ENCODE results near the gene NOTCH3. TPM values are rescaled to one million over a fixed set of nuclear protein-coding genes. Genes with fewer than 3 reads are reported as not detected.

The NOTCH3 gene
- total and polyA plus RNA-seq, 4 donors: 23.5 to 423 (median 268) TPM

- DNase-seq: no peak
- Histone ChIP-seq H3K27ac (ENCODE audit: low read depth in 1 of 2, low read length in 2 of 2) (no peak overlapping the region), H3K9me3 (ENCODE audit: control insufficient read depth, low read length) (no peaks in the 10 kb centered on the region), H3K36me3 (ENCODE audit: control insufficient read depth in 1 of 2, insufficient read depth in 2 of 2, low read length in 1 of 2) (no peaks in the 10 kb centered on the region), H3K27me3 (ENCODE audit: control insufficient read depth in 1 of 2, insufficient read depth in 2 of 2, low read length in 1 of 2) (no peaks in the 10 kb centered on the region), H3K4me1 (ENCODE audit: control insufficient read depth in 1 of 2, insufficient read depth in 2 of 2, low read length in 2 of 2) (no peaks in the 10 kb centered on the region), H3K4me3 (ENCODE audit: low read length in 2 of 2) (no peak overlapping the region)
- intact Hi-C loops (cut with DNase I): no loop called here
- no peak for ATAC-seq (ENCODE audit: low FRiP score)
- 59 to 62% methylated on average over 2 of the region's 2 CpGs for WGBS, 2 donors
Observed at GRCh38 chr19:15126131-15126910, 74.5 kb downstream of the NOTCH3 start.

DNA sequence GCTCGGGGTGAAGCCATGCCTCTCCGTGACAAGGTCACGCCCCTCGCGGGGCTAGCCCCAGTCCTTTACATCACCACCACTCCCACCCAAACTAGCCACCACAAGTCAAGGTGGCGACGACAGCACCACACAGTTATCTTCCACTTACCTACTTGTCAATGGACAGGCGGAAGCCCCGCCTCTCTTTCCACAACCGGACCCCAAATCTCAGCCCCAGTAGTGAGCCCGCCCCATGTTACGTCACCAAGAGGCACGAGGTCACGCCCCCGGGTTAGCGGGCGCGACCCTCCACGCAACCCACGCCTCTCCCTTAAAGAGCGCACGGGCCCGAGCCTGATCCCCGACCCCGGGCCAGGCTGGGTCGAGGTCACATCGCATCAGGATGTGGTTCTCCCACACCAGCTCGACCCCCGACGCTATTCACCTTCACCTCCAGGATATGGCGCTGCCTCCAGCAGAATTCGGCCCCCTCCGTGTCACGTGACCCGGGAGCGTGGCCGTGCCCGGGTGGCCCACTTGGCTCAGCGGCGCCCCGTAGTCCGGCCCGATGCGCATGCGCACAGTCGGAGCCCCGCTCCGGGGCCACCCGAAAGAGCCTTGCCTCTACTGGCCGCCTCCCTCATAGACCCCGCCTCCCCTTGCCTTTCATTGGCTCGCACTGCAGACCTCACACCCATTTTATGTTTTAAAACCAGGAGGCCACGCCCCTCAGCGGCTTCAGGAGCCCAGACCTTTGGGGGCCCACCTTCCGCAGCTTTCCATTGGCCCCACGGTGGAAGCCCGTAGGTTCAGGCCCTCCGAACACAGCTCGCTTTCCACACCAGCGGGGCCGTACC lies 75.3 kb downstream of the NOTCH3 start:
- H3K4me3 ChIP-seq (ENCODE audit: low read length in 2 of 2): peak overlapping the region; percentile 2 to 31
- peak overlapping the region in 1 of 2 donors; percentile 6 for H3K27ac ChIP-seq (ENCODE audit: low read depth in 1 of 2, low read length in 2 of 2)
- 0 to 1% methylated on average over 61 of the region's 61 CpGs for WGBS, 2 donors
- no peaks in the 10 kb centered on the region for H3K9me3 ChIP-seq (ENCODE audit: control insufficient read depth, low read length)
- H3K36me3 ChIP-seq (ENCODE audit: control insufficient read depth in 1 of 2, insufficient read depth in 2 of 2, low read length in 1 of 2): peaks cover 0 to under 1% of the 10 kb centered on the region in 2 donors
- ATAC-seq (ENCODE audit: low FRiP score) (peak; percentile 97), DNase-seq (peak; percentile 99)
- intact Hi-C loops (cut with DNase I): loop anchor here (1.0 to 2.0 kb wide), 2 partner anchors 17 to 18 kb away; partner anchors contain the start of gene SYDE1 (in 1 of the 2)
- no peaks in the 10 kb centered on the region for H3K4me1 ChIP-seq (ENCODE audit: control insufficient read depth in 1 of 2, insufficient read depth in 2 of 2, low read length in 2 of 2)
- no peaks in the 10 kb centered on the region for H3K27me3 ChIP-seq (ENCODE audit: control insufficient read depth in 1 of 2, insufficient read depth in 2 of 2, low read length in 1 of 2)

DNA sequence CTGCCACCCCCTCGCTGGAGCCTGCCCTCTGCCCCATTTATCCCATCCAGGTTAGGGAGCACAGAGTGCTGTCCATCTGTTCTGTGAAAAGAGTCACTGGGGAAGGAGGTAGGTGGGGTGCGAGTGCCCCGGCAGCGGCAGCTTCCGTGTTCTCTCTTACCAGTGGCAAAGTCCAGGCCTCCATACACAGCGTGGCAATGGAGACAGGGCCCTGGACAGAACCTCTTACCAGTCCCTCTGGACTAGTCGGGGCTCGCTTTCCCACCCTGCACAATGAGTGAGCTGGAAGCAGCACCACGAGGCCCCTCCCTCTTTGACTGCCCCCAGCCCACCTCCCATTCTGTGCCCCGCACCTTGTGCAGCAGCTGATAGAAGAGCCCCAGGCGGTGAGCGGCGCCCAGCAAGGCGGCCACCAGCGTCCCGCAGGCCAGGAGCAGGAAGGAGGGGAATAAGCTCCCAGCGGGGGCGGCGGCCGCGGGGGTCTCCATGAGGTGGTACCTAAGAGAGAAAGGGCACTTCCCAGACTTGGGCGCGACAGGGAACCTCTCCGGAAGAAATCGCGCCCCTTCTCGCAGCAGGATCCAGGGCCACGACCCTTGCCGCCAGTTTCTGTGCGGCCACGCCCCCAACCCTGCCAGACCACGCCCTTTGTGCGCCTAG lies 76.1 kb downstream of the NOTCH3 start:
- intact Hi-C loops (cut with DNase I): loop anchor here (1.0 to 2.0 kb wide), 2 partner anchors 16 to 17 kb away; partner anchors contain the start of gene SYDE1 (in 1 of the 2)
- no peaks in the 10 kb centered on the region for H3K27me3 ChIP-seq (ENCODE audit: control insufficient read depth in 1 of 2, insufficient read depth in 2 of 2, low read length in 1 of 2)
- peak overlapping the region; percentile 6 to 31 for H3K4me3 ChIP-seq (ENCODE audit: low read length in 2 of 2)
- ATAC-seq (ENCODE audit: low FRiP score) (peak; percentile 13), DNase-seq (peak; percentile 90 to 91)
- peaks cover 0 to 2% of the 10 kb centered on the region in 2 donors for H3K36me3 ChIP-seq (ENCODE audit: control insufficient read depth in 1 of 2, insufficient read depth in 2 of 2, low read length in 1 of 2)
- H3K4me1 ChIP-seq (ENCODE audit: control insufficient read depth in 1 of 2, insufficient read depth in 2 of 2, low read length in 2 of 2): no peaks in the 10 kb centered on the region
- WGBS, 2 donors: 3 to 4% methylated on average over 33 of the region's 33 CpGs
- H3K9me3 ChIP-seq (ENCODE audit: control insufficient read depth, low read length): no peaks in the 10 kb centered on the region
- peak overlapping the region in 1 of 2 donors; percentile 6 for H3K27ac ChIP-seq (ENCODE audit: low read depth in 1 of 2, low read length in 2 of 2)

- no peaks in the 10 kb centered on the region for H3K27me3 ChIP-seq (ENCODE audit: control insufficient read depth in 1 of 2, insufficient read depth in 2 of 2, low read length in 1 of 2)
- intact Hi-C loops (cut with DNase I): loop anchor here in 1 of 2 donors (2.0 kb wide), 1 partner anchor 15 kb away; no protein-coding TSS in a partner anchor
- H3K27ac ChIP-seq (ENCODE audit: low read depth in 1 of 2, low read length in 2 of 2): peak overlapping the region in 1 of 2 donors; percentile 6
- no peaks in the 10 kb centered on the region for H3K9me3 ChIP-seq (ENCODE audit: control insufficient read depth, low read length)
- no peaks in the 10 kb centered on the region for H3K4me1 ChIP-seq (ENCODE audit: control insufficient read depth in 1 of 2, insufficient read depth in 2 of 2, low read length in 2 of 2)
- peaks cover 0 to 2% of the 10 kb centered on the region in 2 donors for H3K36me3 ChIP-seq (ENCODE audit: control insufficient read depth in 1 of 2, insufficient read depth in 2 of 2, low read length in 1 of 2)
- DNase-seq: peak in 1 of 2 donors; percentile 82
- H3K4me3 ChIP-seq (ENCODE audit: low read length in 2 of 2): no peak overlapping the region
- ATAC-seq (ENCODE audit: low FRiP score): peak; percentile 20
- WGBS, 2 donors: 3 to 5% methylated on average over 5 of the region's 5 CpGs
Observed at GRCh38 chr19:15123900-15124299, 76.9 kb downstream of the NOTCH3 start.

DNA sequence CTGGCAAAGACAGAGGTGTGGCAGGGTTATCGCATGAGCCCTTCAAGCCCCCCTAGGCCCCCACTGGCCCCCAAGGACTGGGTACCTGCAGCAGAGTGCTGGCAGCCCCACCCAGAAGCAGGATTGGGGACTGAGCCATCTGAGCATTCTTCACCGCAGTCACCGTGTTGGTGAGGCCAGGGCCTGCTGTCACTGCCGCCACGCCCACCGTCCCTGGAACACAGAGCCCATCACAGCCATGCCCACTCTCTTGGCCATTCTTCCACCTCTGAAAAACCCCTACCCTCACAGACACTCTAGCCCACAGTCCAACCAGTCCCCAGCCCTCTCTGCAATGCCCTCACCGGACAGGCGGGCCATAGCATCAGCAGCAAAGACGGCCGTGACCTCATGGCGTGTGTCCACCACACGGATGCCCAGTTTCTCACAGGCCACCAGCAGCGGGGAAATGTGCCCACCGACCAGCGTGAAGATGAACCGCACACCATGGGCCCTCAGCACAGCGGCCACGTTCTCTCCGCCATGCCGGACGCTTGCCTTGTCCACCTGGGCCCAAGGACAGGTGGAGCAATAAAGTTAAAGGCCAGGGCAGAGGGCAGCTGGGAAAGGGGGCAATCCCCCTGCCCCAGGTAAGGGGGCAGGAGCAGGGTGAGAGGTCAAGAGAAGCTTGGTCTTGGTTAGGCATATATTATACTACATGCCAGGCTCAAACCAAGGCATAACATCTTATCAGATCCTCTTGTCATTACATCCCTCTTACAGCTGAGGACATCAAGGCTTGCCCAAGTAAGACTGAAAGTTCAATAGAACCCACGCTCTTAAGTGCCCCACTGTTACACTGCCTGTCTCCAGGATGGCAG lies 77.5 kb downstream of the NOTCH3 start:
- Histone ChIP-seq H3K9me3 (ENCODE audit: control insufficient read depth, low read length) (no peaks in the 10 kb centered on the region), H3K4me1 (ENCODE audit: control insufficient read depth in 1 of 2, insufficient read depth in 2 of 2, low read length in 2 of 2) (no peaks in the 10 kb centered on the region), H3K4me3 (ENCODE audit: low read length in 2 of 2) (no peak overlapping the region), H3K27me3 (ENCODE audit: control insufficient read depth in 1 of 2, insufficient read depth in 2 of 2, low read length in 1 of 2) (no peaks in the 10 kb centered on the region), H3K36me3 (ENCODE audit: control insufficient read depth in 1 of 2, insufficient read depth in 2 of 2, low read length in 1 of 2) (peaks cover 1 to 2% of the 10 kb centered on the region in 2 donors), H3K27ac (ENCODE audit: low read depth in 1 of 2, low read length in 2 of 2) (no peak overlapping the region)
- no peak for ATAC-seq (ENCODE audit: low FRiP score)
- WGBS, 2 donors: 90 to 92% methylated on average over 22 of the region's 22 CpGs
- no peak for DNase-seq
- intact Hi-C loops (cut with DNase I): no loop called here

GRCh38 chr19:15122331-15123030 lies 78.3 kb downstream of the NOTCH3 start:
- no peak overlapping the region for H3K27ac ChIP-seq (ENCODE audit: low read depth in 1 of 2, low read length in 2 of 2)

DNA sequence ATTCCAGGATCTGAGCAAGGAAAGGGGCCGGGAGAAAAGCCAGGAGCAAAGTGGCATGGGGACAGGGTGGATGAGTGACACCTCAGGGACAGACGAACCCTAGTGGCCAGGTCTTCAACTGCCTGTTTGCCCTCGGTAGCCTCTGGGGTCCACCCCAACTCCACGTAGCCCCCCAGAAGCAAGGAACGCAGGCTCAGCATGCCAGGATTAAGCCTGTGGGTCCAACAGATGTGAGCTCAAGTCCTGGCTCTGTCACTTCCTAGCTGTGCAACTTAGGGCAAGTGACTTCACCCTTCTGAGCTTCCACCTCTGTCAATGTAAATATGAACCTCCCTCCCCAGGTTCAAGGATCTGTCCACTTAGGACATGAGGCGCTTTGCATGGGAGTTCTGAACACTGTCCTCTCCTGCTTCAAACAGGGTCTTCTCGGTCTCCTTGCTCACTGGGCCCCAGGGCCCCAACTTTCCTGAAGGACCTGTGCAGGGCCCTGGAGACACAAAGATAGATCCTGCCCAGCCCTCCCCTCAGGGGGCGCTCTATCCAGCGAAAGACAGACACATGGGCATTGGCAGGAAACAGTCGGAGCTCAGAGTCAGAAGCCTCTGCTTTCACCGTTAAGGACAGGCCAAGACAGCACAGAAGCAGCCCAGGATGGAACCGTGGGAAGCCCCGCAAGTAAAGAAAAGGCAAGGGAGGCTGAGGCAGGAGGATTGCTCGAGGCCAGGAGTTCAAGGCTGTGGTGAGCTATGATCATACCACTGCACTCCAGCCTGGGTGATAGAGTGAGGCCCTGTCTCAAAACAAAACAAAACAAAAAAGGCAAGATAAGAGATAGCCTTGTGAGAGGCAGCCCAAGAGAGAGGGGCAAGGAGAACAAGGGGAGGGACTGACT lies 80.4 kb downstream of the NOTCH3 start:
- no peak overlapping the region for H3K27ac ChIP-seq (ENCODE audit: low read depth in 1 of 2, low read length in 2 of 2)
- no peak overlapping the region for H3K4me3 ChIP-seq (ENCODE audit: low read length in 2 of 2)
- peaks cover 2 to 5% of the 10 kb centered on the region in 2 donors for H3K36me3 ChIP-seq (ENCODE audit: control insufficient read depth in 1 of 2, insufficient read depth in 2 of 2, low read length in 1 of 2)
- 86 to 92% methylated on average over 14 of the region's 14 CpGs for WGBS, 2 donors
- H3K27me3 ChIP-seq (ENCODE audit: control insufficient read depth in 1 of 2, insufficient read depth in 2 of 2, low read length in 1 of 2): no peaks in the 10 kb centered on the region
- no peak for DNase-seq
- H3K4me1 ChIP-seq (ENCODE audit: control insufficient read depth in 1 of 2, insufficient read depth in 2 of 2, low read length in 2 of 2): no peaks in the 10 kb centered on the region
- no peak for ATAC-seq (ENCODE audit: low FRiP score)
- no peaks in the 10 kb centered on the region for H3K9me3 ChIP-seq (ENCODE audit: control insufficient read depth, low read length)
- intact Hi-C loops (cut with DNase I): no loop called here

More at GRCh38 chr19:15122331-15123030, 78.3 kb downstream of the NOTCH3 start:
- H3K9me3 ChIP-seq (ENCODE audit: control insufficient read depth, low read length): no peaks in the 10 kb centered on the region
- ATAC-seq (ENCODE audit: low FRiP score) (no peak), DNase-seq (no peak)
- no peaks in the 10 kb centered on the region for H3K4me1 ChIP-seq (ENCODE audit: control insufficient read depth in 1 of 2, insufficient read depth in 2 of 2, low read length in 2 of 2)
- intact Hi-C loops (cut with DNase I): no loop called here
- no peaks in the 10 kb centered on the region for H3K27me3 ChIP-seq (ENCODE audit: control insufficient read depth in 1 of 2, insufficient read depth in 2 of 2, low read length in 1 of 2)
- H3K36me3 ChIP-seq (ENCODE audit: control insufficient read depth in 1 of 2, insufficient read depth in 2 of 2, low read length in 1 of 2): peaks cover 1 to 2% of the 10 kb centered on the region in 2 donors
- WGBS, 2 donors: 96% methylated on average over 21 of the region's 21 CpGs
- no peak overlapping the region for H3K4me3 ChIP-seq (ENCODE audit: low read length in 2 of 2)
